ENCODE data around the gene CCSER1. TPM values are rescaled to one million over a fixed set of nuclear protein-coding genes. Genes with fewer than 3 reads are reported as not detected.

Gene CCSER1
- total RNA-seq, 2 experiments from 2014 or later, result not detected

DNA sequence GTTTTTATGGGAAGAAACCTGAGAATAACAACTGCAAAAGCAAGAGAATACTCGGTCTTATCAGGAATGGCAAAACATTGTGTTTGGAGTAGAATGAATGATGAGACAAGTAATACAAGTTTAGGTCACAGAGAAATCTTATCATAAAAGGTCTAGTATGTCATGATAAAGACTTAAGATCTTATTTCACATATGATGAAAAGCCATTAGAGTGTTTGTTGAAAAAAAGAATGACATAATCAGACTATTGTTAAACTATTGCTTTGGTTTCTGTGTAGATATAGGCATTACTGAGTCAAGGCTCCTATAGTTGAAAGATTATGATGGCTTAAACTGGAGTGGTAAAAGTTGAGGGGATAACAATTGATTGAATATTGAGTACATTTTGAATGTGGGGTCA lies 603.6 kb downstream of the CCSER1 start:
- no peak for DNase-seq
- intact Hi-C loops (cut with micrococcal nuclease), result no loop called here
- no peaks in the 10 kb centered on the region for H3K36me3 Mint-ChIP-seq (ENCODE audit: low read depth)
- no peaks in the 10 kb centered on the region for H3K27me3 Mint-ChIP-seq
- no peak for ATAC-seq
- no peaks in the 10 kb centered on the region for H3K4me1 Mint-ChIP-seq (ENCODE audit: low read depth)
- H3K27ac Mint-ChIP-seq, result no peak overlapping the region
- TF ChIP-seq, protein P1, sequence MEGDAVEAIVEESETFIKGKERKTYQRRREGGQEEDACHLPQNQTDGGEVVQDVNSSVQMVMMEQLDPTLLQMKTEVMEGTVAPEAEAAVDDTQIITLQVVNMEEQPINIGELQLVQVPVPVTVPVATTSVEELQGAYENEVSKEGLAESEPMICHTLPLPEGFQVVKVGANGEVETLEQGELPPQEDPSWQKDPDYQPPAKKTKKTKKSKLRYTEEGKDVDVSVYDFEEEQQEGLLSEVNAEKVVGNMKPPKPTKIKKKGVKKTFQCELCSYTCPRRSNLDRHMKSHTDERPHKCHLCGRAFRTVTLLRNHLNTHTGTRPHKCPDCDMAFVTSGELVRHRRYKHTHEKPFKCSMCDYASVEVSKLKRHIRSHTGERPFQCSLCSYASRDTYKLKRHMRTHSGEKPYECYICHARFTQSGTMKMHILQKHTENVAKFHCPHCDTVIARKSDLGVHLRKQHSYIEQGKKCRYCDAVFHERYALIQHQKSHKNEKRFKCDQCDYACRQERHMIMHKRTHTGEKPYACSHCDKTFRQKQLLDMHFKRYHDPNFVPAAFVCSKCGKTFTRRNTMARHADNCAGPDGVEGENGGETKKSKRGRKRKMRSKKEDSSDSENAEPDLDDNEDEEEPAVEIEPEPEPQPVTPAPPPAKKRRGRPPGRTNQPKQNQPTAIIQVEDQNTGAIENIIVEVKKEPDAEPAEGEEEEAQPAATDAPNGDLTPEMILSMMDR (IDR thresholded peaks at IDR 0.05), result no peak
- peaks cover 6% of the 10 kb centered on the region for H3K9me3 Mint-ChIP-seq
- POLR2A ChIA-PET, result no interaction called here
- no peak overlapping the region for H3K4me3 Mint-ChIP-seq
- CTCF ChIA-PET, result no interaction called here

DNA sequence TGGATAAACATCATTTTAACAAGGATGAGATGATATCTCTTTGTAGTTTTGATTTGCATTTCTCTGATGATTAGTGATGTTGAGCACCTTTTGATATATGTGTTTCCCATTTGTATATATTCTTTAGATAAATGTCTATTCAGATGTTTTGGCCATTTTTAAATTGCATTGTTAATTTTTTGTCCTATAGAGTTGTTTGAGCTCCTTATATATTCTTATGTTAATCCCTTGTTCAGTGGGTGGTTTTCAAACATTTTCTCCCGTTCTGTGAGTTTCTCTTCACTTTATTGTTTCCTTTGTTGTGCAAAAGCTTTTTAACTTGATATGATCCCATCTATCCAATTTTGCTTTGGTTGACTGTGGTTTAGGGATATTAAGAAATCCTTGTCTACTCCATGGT lies 606.0 kb downstream of the CCSER1 start:
- Mint-ChIP-seq H3K4me1 (ENCODE audit: low read depth) (no peaks in the 10 kb centered on the region), H3K27me3 (no peaks in the 10 kb centered on the region)
- TF ChIP-seq, protein P1 (IDR thresholded peaks at IDR 0.05), result no peak

DNA sequence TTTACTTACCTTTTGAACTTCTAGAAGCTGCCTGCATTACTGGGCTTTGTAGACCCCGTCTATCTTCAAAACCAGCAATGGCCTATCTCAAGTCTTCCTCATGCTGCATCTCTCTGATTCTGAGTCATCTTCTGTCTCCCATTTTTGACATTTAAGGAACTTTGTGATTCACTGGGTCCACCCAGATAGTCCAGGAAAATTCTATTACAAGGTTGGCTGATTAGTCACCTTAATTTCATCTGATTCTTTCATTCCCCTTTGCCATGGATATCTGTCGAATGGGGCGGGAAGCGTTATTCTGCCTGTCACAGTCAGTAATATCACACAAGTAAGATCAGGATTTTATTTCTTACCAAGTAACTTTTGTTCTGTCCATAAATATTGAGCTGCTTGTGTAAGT lies 618.0 kb downstream of the CCSER1 start:
- no peak for ATAC-seq
- Mint-ChIP-seq H3K27me3 (no peaks in the 10 kb centered on the region), H3K9me3 (peaks cover 4% of the 10 kb centered on the region), H3K4me3 (no peak overlapping the region), H3K36me3 (ENCODE audit: low read depth) (no peaks in the 10 kb centered on the region), H3K4me1 (ENCODE audit: low read depth) (no peaks in the 10 kb centered on the region), H3K27ac (no peak overlapping the region)
- intact Hi-C loops (cut with micrococcal nuclease), result no loop called here
- TF ChIP-seq, protein P1 (IDR thresholded peaks at IDR 0.05), result no peak
- ChIA-PET CTCF (no interaction called here), POLR2A (no interaction called here)
- DNase-seq, result no peak

More for the DNA sequence above, 606.0 kb downstream of the CCSER1 start:
- ChIA-PET POLR2A (no interaction called here), CTCF (no interaction called here)
- ATAC-seq (no peak), DNase-seq (no peak)
- intact Hi-C loops (cut with micrococcal nuclease), result no loop called here
- no peak overlapping the region for H3K27ac Mint-ChIP-seq
- H3K36me3 Mint-ChIP-seq (ENCODE audit: low read depth), result no peaks in the 10 kb centered on the region
- no peak overlapping the region for H3K4me3 Mint-ChIP-seq
- H3K9me3 Mint-ChIP-seq, result peaks cover 6% of the 10 kb centered on the region

DNA sequence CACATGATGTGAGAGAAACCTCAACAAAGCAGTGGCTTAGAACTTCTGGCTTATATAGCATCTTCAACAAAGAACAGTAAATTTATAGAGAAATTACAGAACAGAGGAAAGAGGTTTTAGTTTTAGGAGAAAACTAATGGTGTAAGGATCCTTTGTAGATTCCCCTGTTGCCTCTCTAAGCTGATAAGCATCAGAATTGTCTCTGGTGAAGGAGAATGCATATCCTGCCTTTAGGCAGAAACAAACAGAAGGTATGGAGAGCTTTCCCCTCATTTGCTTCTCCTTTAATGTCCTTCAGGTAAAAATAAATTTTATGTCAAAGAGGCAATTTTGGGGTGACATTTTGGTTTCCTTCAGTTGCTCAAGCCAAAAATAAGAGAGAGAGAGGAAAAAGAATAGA lies 625.9 kb downstream of the CCSER1 start:
- ATAC-seq (no peak), DNase-seq (no peak)
- Mint-ChIP-seq H3K4me1 (ENCODE audit: low read depth) (no peaks in the 10 kb centered on the region), H3K27ac (no peak overlapping the region), H3K27me3 (no peaks in the 10 kb centered on the region), H3K36me3 (ENCODE audit: low read depth) (no peaks in the 10 kb centered on the region), H3K9me3 (no peaks in the 10 kb centered on the region), H3K4me3 (no peak overlapping the region)
- intact Hi-C loops (cut with micrococcal nuclease), result no loop called here
- ChIA-PET CTCF (no interaction called here), POLR2A (no interaction called here)
- TF ChIP-seq, protein P1 (IDR thresholded peaks at IDR 0.05), result no peak

DNA sequence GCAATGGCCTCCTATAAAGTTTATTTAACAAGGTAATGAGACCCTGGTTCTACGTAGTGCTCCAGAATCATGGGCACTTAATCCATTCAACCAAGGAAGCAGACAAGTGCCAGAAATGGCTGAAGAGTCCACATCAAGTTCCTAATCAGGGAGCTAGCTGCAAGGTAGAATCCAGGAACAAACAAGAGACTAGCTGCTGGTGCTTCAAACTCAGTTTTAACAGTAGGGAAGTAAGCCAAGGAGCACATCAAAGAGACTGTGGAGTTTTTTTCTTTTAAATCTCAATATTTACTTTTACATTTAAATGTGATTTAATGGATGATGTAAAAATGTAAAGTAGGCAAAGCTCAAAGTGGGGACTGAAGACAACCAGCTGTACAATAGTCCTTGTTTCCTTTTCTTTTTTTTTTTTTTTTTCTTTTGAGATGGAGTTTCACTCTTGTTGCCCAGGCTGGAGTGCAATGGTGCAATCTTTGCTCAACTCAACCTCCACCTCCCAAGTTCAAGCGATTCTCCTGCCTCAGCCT lies 630.4 kb downstream of the CCSER1 start:
- H3K4me3 Mint-ChIP-seq, result no peak overlapping the region
- no peaks in the 10 kb centered on the region for H3K4me1 Mint-ChIP-seq (ENCODE audit: low read depth)
- peaks cover 4% of the 10 kb centered on the region for H3K9me3 Mint-ChIP-seq
- no peak overlapping the region for H3K27ac Mint-ChIP-seq
- intact Hi-C loops (cut with micrococcal nuclease), result no loop called here
- DNase-seq, result no peak
- ATAC-seq, result no peak
- CTCF ChIA-PET, result no interaction called here
- POLR2A ChIA-PET, result no interaction called here
- no peaks in the 10 kb centered on the region for H3K27me3 Mint-ChIP-seq
- H3K36me3 Mint-ChIP-seq (ENCODE audit: low read depth), result no peaks in the 10 kb centered on the region
- TF ChIP-seq, protein P1 (IDR thresholded peaks at IDR 0.05), result no peak

All from activated CD8-positive, alpha-beta T cell treated with anti-CD3 and anti-CD28 coated beads for 36 hours (primary cell).